Measurements from ENCODE around the gene ERN1.
"Not testable (repeated sequence)": the region's sequence is repeated elsewhere in the genome, so short reads cannot be mapped to it uniquely, and the experiment has no call there.

ERN1 gene

GRCh38 chr17:64129765-64130558, at the start of gene ERN1:
Gene ERN1, minus strand, starts transcription at chr17:64130144. Its CDS starts 115 bp downstream, at chr17:64130029.
- peak; percentile 83 for DNase-seq (ENCODE audit: low read depth, low spot score)

- not testable (repeated sequence) for DNase-seq (ENCODE audit: low read depth, low spot score)
Measured at GRCh38 chr17:64179024-64179423, 49.1 kb upstream of the ERN1 start.

DNA sequence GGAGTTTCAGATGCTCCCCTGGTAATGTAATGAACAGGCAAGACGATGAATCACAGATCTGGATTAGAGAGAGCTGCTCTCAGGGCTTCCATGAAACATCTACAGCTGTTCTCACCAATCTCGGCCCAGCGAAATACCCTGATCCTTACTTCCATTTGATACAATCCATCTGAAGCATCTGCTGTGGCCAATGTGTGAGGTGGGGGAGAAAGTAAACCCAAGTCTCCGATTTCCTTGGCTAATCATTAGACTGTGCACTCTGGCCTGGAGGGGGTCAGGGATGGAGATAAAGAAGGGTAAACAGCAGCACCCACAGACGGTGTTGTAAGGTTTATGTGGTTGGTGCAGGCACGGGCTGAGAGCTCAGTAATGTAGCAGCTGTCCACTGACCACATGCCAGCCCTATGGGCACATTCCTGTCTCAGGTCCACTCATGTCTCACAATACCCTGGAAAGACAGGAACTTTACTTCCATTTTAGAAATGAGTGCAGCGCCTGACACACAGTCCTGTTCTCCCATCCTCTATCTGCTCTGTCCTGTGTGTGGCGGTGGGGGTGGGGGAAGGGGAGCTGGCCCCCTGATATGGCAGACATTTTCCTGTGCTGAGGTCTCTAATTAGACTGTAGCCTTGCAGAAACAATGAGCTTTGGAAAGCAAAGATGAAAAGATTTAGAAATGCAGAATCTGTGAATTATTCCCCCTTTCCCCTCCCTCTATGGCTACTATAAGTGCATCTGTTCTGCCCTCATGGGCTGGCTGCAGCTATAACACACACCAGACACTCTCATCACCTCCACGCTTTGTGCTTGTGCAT, 48.3 kb upstream of the ERN1 start:
- DNase-seq (ENCODE audit: low read depth, low spot score), result no peak

GRCh38 chr17:64177311-64178010, 47.5 kb upstream of the ERN1 start:
- no peak for DNase-seq (ENCODE audit: low read depth, low spot score)

- DNase-seq (ENCODE audit: low read depth, low spot score), result no peak
Measured at GRCh38 chr17:64176556-64176955, 46.6 kb upstream of the ERN1 start.

- no peak for DNase-seq (ENCODE audit: low read depth, low spot score)
Measured at GRCh38 chr17:64174686-64175456, 44.9 kb upstream of the ERN1 start.

GRCh38 chr17:64173646-64174045, 43.7 kb upstream of the ERN1 start:
- DNase-seq (ENCODE audit: low read depth, low spot score), result no peak

GRCh38 chr17:64172510-64172909, 42.6 kb upstream of the ERN1 start:
- no peak for DNase-seq (ENCODE audit: low read depth, low spot score)

DNA sequence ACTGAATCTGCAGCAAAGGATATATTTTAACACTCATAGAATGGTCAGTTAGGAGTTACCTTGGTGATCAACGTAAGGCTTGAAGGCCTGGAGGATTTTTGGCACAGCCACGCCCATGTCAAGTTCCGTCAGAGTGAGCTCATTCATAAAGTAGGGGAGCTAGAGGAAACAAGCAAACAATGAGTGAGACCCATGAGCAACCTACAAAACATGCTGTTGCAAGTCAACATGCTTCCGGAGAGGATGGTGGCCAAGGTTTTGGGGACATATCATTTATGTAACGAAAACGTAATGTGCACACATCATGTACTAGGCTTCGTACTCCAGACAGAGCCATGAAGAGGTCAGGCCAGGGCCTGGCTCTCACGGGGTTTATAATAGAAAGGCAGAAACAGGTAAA, 41.1 kb upstream of the ERN1 start:
- DNase-seq (ENCODE audit: low read depth, low spot score), result no peak

GRCh38 chr17:64170286-64170685, 40.3 kb upstream of the ERN1 start:
- no peak for DNase-seq (ENCODE audit: low read depth, low spot score)

DNA sequence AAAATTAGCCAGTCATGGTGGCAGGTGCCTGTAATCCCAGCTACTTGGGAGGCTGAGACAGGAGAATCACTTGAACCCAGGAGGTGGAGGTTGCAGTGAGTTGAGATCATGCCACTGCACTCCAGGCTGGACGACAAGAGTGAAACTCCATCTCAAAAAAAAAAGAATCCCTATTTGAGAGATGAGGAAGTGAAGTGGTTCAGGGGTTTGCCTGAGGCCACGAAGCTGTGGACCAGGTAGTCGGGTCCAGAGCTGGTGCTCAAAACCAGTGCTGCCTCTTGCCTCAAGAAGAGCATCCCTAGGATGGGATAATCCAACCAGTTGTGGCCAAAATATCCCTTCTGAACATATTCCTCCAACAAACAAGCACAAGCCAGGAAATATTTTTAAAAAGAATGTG, 37.7 kb upstream of the ERN1 start:
- not testable (repeated sequence) for DNase-seq (ENCODE audit: low read depth, low spot score)

GRCh38 chr17:64166876-64167275, 36.9 kb upstream of the ERN1 start:
- DNase-seq (ENCODE audit: low read depth, low spot score), result no peak

DNA sequence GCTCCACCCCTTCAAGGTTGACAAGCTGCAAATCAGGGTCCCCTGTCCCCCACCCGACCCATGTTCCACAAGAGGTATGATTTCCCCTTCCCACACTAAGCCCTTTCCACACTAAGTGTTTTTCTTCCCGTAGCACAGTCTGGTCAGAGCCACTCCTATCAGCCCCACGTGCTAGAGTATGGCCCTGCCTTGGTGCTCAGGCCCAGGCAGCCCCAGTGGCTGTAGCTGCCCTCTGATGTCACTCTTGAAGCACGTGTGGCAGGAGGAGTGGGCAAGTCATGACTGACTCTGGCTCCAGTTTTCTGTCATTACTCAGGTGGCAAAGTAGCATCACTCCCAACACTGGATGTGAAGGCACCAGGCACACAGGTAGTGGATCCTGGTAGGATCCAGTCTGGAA, 35.4 kb upstream of the ERN1 start:
- no peak for DNase-seq (ENCODE audit: low read depth, low spot score)

DNA sequence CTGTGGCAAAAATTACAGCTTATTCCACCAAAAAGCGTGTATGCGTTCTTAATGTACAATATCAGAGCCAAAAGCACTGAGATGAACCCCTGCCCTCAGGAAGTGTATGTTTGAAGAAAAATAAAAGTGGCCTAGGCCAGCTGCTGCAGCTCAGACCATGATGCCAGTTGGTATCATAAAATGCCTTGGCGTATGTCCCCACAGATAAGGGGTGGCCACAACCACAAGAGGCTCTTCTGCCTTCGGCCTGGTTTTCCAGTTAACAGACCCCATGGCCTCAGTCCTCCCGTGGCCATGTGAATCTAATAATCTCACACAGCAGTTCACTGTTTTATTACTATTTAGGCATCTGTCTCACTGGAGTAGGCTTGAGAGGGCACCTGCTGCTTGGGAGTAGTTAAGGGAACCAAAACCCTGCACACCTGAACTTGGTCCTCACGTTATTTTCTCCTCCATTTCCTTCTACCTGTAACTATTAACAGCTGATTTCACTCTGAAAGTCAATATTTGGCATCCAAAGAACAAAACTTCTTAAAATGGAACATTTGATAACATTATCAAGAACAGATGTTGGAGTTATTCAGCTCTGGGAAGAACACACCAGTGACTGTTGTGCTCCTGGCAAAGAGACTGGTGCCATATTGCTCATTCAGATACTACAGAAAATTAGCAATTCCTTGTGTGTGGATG, 34.8 kb upstream of the ERN1 start:
- no peak for DNase-seq (ENCODE audit: low read depth, low spot score)

GRCh38 chr17:64163468-64163867, 33.5 kb upstream of the ERN1 start:
- DNase-seq (ENCODE audit: low read depth, low spot score), result no peak

GRCh38 chr17:64162554-64162953, 32.6 kb upstream of the ERN1 start:
- no peak for DNase-seq (ENCODE audit: low read depth, low spot score)

GRCh38 chr17:64161380-64162176, 31.6 kb upstream of the ERN1 start:
- DNase-seq (ENCODE audit: low read depth, low spot score), result no peak

- no peak for DNase-seq (ENCODE audit: low read depth, low spot score)
Measured at GRCh38 chr17:64160378-64160777, 30.4 kb upstream of the ERN1 start.

- peak; percentile 4 for DNase-seq (ENCODE audit: low read depth, low spot score)
Measured at GRCh38 chr17:64158831-64159590, 29.1 kb upstream of the ERN1 start.

All from ELF-1 (cell line).